Transverse colon (tissue), 4 donors: Measurements from ENCODE around the gene KRT2.

Experiments used
- CTCF ChIP-seq, 5 experiments: fragments of 200-600 bp in 3 of 5; fragments of 450-650 bp in 2 of 5; sonication (generic) in 3 of 5; IDR thresholded peaks; 1 replicate in 2 of 5; 2 replicates in 3 of 5; pipeline ENCODE4 v1.5.1; 2016 to 2017; ENCODE audit warnings: antibody characterized with exemption in 5 of 5, inconsistent platforms in 3 of 5, mild to moderate bottlenecking in 2 of 5, moderate library complexity in 1 of 5
- EP300 ChIP-seq: sonication (generic); formaldehyde crosslinking; IDR thresholded peaks from one replicate; pipeline ENCODE4 v1.6.1; 2017; ENCODE audit warnings: antibody characterized with exemption, low read depth
- POLR2A ChIP-seq: fragments of 450-650 bp; IDR thresholded peaks from one replicate; pipeline ENCODE4 v1.6.1; 2016; ENCODE audit warnings: antibody characterized with exemption, mild to moderate bottlenecking, moderate library complexity
- POLR2AphosphoS5 ChIP-seq, 3 donors: sonication (generic); formaldehyde crosslinking; IDR thresholded peaks; one replicate each; pipeline ENCODE4 v1.6.1; 2016; ENCODE audit warnings: antibody characterized with exemption in 3 of 3

DNA sequence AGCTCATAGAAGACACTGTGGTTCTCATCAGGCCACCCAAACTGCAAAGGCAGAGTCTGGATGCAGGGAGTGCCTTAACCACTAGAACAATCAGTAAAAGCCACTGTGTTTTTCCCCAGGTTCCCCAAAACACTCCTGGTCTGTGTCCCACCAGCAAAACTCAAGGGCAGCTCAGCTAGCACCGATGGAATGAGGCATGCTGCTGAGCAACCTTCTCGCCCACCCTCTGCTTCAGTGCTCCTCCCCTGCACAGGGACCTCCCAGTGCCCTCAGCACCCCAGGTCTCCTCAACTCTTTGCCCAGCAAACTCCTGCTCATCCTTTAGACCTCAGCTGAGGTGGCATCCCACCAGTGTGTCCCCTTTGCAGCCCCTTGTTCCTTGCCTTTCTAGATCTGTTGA is 47.4 kb upstream of the KRT2 start:
- no peak for TF ChIP-seq EP300
- no peak for TF ChIP-seq POLR2A
- no peak for TF ChIP-seq CTCF (IDR thresholded peaks at IDR 0.05)
- TF ChIP-seq POLR2AphosphoS5 (IDR thresholded peaks at IDR 0.05) = no peak
